NCI-H1417 (cell line): ENCODE results near the gene B4GALNT2.
A peak's percentile ranks its signal among the peaks of the same experiment; 100 is the strongest.
"Not testable (repeated sequence)": the region's sequence is repeated elsewhere in the genome, so short reads cannot be mapped to it uniquely, and the experiment has no call there.

Experiments
- DNase-seq, 3 experiments: peaks; one replicate each; lab custom pipeline; 2025; lab: John Stamatoyannopoulos, UW

Gene B4GALNT2

GRCh38 chr17:49180998-49181635 lies 48.5 kb downstream of the B4GALNT2 start:
- DNase-seq, result no peak

GRCh38 chr17:49183341-49183740 lies 50.8 kb downstream of the B4GALNT2 start:
- no peak for DNase-seq

- no peak for DNase-seq
Observed at GRCh38 chr17:49183801-49184200, 51.2 kb downstream of the B4GALNT2 start.

- DNase-seq, result not testable (repeated sequence)
Observed at GRCh38 chr17:49184522-49184921, 52.0 kb downstream of the B4GALNT2 start.

GRCh38 chr17:49185381-49185780 lies 52.8 kb downstream of the B4GALNT2 start:
- not testable (repeated sequence) for DNase-seq

- DNase-seq, result no peak
Observed at GRCh38 chr17:49187301-49187700, 54.7 kb downstream of the B4GALNT2 start.

- peak in 1 of 3 experiments; percentile 12 for DNase-seq
Observed at GRCh38 chr17:49190932-49191331, 58.4 kb downstream of the B4GALNT2 start.

GRCh38 chr17:49191409-49191916 lies 58.9 kb downstream of the B4GALNT2 start:
- DNase-seq, result no peak

- DNase-seq, result peak; percentile 91 to 99 (median 96)
Observed at GRCh38 chr17:49191917-49192741, 59.6 kb downstream of the B4GALNT2 start.

- DNase-seq, result peak; percentile 41 to 72 (median 58)
Observed at GRCh38 chr17:49193513-49194296, 61.1 kb downstream of the B4GALNT2 start.

- no peak for DNase-seq
Observed at GRCh38 chr17:49194297-49194607, 61.7 kb downstream of the B4GALNT2 start.

- DNase-seq, result no peak
Observed at GRCh38 chr17:49195751-49196150, 63.2 kb downstream of the B4GALNT2 start.

GRCh38 chr17:49196520-49196919 lies 64.0 kb downstream of the B4GALNT2 start:
- no peak for DNase-seq

GRCh38 chr17:49197346-49197998 lies 64.9 kb downstream of the B4GALNT2 start:
- no peak for DNase-seq

- DNase-seq, result no peak
Observed at GRCh38 chr17:49198211-49198610, 65.6 kb downstream of the B4GALNT2 start.

GRCh38 chr17:49200423-49201083 lies 68.0 kb downstream of the B4GALNT2 start:
- no peak for DNase-seq

- DNase-seq, result no peak
Observed at GRCh38 chr17:49201481-49201927, 68.9 kb downstream of the B4GALNT2 start.

GRCh38 chr17:49203796-49204195 lies 71.2 kb downstream of the B4GALNT2 start:
- DNase-seq, result no peak

- no peak for DNase-seq
Observed at GRCh38 chr17:49204516-49204915, 71.9 kb downstream of the B4GALNT2 start.

GRCh38 chr17:49209061-49209571 lies 76.5 kb downstream of the B4GALNT2 start:
- DNase-seq, result no peak
